HL-60/S4 treated with phorbol 12-myristate 13-acetate at 8.2 ng/mL for 4 days and 3 days (cell line): Measurements from ENCODE around the gene GABPB1.

Source experiments
- in situ Hi-C: fragments of 300-500 bp; cut with MboI; formaldehyde crosslinking; loops from 2 replicates; pipeline ENCODE4 v1.15.0; 2022; ENCODE audit warnings: low sequenced_read_pairs

Gene GABPB1

GRCh38 chr15:50345298-50345697 is 9.7 kb downstream of the GABPB1 start:
- in situ Hi-C loops: no loop called here

GRCh38 chr15:50344006-50344464 is 11.0 kb downstream of the GABPB1 start:
- in situ Hi-C loops: no loop called here

DNA sequence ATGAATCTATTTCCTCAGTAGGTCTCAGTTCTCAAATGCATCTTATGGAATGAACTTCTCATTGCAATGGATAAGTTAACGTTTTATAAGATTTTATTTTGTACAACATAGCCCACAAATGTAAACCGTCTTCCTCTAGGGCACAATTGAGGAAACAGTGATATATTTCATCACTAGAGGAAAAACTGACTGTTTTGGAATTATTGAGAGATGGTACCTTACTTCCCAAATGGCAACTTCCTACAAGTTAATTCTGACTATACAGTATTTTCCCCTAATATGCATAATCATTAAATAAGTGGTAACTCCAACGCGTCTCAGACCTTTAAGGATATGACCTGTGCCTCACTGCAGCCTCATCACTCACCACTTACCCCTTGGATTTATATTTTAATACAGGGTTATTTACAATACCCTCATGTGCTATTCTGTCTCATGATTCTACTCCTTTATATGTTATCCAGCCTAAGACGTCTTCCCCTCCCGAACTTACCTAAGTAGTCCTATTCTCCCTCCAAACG is 13.3 kb downstream of the GABPB1 start:
- in situ Hi-C loops: no loop called here

DNA sequence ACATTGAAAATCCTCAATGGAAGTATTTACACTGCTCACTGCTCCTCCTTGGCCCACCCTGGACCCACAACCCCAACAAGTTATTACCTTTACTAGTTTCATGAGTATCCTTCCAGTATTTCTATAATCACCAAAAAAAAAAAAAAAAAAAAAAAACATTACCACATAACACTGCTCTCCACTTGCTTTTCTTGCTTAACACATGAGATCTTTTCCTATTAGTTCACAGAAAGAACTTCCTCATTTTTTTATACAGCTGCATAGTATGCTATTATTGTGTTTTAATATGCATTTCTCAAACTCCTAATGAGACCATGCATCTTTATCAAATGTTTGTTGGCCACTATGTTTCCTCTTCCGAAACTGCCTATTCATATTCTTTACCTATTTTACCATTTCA is 14.6 kb downstream of the GABPB1 start:
- in situ Hi-C loops: no loop called here

DNA sequence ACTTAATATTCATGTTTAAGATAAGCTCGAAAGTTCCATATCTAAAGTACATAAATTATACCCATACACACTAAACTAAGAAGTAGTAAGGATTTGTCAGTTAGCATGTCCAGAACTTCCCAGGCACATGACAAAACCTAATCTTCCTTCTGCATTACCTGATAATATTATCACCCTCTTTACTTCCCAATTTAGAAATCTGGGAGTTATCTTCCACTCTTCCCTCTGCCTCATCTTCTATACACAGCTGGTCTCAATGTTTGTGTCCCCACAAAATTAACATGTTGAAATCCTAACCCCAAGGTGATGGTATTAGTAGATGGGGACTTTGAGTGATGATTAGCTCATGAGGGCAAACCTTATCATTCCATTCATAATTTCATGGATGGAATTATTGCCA is 15.3 kb downstream of the GABPB1 start:
- in situ Hi-C loops: no loop called here

GRCh38 chr15:50335251-50335650 is 19.7 kb downstream of the GABPB1 start:
- in situ Hi-C loops: no loop called here

DNA sequence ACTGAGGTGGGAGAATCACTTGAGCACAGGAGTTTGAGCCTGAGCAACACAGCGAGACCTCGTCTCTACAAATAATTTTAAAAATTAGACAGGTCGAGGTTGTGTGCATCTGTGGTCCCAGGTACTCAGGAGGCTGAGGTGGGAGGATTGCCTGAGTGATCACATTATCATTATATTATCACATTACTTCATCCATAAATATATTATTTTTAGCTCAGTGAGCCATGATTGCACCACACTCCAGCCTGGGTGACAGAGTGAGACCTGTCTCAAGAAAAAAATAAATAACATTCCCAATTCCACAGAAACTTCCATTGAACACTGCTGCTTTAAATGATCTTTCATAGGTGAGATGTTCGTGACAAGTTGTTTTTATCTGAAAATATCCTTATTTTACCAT is 21.8 kb downstream of the GABPB1 start:
- in situ Hi-C loops: no loop called here

GRCh38 chr15:50330921-50331320 is 24.1 kb downstream of the GABPB1 start:
- in situ Hi-C loops: no loop called here

DNA sequence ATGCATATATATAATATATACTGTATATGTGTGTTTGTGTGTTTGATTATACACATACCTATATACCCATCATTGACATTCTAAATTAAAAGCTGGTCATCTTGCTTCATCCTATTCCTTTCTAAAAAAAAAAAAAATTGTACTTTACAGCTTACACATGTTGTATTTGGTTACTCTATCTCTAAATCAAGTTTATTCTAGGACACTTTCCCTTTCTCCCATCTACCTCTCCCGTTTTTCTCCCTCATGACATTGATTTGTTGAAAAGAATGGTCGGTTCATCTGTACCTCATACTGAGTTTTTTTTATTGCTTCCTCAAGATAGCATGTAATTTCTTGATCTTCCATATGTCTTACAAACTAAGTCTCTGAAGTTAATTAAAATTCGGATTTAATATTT is 26.9 kb downstream of the GABPB1 start:
- in situ Hi-C loops: no loop called here

DNA sequence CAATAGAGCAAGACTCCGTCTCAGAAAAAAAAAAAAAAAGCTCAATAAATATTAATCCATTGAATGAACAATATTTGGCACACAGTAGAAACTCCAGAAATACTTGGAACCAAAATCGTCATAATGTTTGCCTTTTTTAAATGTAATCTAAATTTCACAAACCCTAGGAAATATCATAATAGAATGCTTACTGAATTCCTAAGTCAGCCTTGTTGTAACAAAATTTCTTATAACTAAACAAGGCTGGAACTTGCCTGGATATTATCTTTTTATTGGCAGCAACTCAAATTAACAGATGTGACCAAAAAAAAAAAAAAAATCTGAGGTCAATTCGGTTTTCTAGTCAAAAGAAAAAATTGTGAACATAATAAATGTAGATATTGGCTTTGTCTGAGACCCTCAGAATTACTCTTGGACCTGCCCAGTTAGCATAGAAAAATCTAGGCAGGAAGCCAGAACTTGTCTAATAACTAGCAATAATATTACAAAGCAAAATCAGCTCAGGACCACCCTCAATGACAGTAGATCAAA is 33.3 kb downstream of the GABPB1 start:
- in situ Hi-C loops: loop anchor here (25.0 kb wide), 1 partner anchor 434 kb away; no protein-coding TSS in a partner anchor

- in situ Hi-C loops: loop anchor here (25.0 kb wide), 1 partner anchor 433 kb away; no protein-coding TSS in a partner anchor
Observed at GRCh38 chr15:50320504-50320903, 34.5 kb downstream of the GABPB1 start.

DNA sequence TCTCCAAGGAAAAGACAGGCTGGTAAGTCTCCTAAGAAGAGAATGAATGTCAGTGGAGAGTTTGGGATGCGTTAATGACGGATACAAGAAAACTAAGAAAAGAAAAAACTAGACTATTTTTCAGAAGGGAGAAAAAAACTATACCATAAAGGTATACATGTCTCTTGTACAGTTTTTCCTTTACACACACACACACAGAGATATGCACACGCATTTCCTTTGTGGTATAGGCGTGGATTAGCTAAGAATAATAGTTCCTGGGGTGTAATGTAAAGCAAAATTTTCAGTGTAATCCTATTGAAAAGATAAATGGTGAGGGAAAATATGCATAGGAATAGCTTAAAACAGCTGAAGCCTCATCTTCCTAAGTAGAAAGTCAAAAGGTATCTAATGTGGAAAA is 36.3 kb downstream of the GABPB1 start:
- in situ Hi-C loops: loop anchor here (25.0 kb wide), 1 partner anchor 431 kb away; no protein-coding TSS in a partner anchor

DNA sequence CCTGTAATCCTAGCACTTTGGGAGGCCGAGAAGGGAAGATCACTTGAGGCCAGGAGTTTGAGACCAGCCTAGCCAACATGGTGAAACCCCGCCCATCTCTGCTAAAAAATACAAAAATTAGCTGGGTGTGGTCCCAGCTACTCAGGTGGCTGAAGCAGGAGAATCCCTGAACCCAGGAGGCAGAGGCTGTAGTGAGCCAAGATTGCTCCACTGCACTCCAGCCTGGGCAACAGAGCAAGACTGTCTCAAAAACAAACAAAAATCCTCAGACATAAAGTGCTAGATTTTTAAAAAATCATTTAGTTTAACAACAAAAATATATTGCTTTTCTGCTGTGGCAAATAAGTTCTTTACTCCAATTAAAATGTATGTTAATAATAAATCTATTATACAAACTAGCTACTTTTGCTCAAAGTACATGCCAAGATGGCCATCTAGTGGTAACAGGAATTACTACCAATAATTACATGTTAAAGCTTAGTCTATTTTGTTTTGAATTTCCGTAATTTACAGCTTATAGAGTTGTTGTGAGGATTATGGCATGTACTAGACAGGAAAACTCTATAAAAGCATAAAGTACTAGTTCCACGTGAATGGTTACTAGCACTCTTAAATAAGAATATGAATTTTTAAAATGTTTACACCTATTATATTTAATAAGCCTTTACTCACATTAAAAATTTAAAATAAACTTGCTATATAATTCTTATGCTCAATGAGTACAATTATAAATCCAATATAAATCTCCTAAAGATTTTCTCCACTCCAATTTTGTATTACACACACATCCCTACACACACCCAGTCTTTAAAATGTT is 39.0 kb downstream of the GABPB1 start:
- in situ Hi-C loops: loop anchor here (25.0 kb wide), 1 partner anchor 429 kb away; no protein-coding TSS in a partner anchor

- in situ Hi-C loops: loop anchor here (25.0 kb wide), 1 partner anchor 425 kb away; no protein-coding TSS in a partner anchor
Observed at GRCh38 chr15:50312636-50313035, 42.4 kb downstream of the GABPB1 start.

DNA sequence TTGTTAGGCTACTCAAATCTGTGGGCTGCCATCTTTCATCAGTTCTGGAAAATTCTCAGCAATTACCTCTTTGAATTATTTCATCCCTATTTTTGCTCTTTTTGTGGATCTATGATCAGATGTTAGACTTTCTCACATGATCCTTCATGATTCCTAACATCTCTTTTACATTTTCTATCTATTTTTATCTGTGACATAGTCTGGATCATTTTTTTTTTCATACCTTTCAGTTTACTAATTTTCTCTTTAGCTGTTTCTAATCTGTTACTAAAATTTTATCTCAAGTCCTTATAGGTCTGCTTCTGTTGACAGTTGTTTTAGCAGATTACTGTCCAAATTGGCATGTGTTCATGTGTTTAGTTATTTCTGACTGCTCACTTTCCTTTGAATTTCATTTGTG is 47.2 kb downstream of the GABPB1 start:
- in situ Hi-C loops: loop anchor here (25.0 kb wide), 1 partner anchor 420 kb away; no protein-coding TSS in a partner anchor

DNA sequence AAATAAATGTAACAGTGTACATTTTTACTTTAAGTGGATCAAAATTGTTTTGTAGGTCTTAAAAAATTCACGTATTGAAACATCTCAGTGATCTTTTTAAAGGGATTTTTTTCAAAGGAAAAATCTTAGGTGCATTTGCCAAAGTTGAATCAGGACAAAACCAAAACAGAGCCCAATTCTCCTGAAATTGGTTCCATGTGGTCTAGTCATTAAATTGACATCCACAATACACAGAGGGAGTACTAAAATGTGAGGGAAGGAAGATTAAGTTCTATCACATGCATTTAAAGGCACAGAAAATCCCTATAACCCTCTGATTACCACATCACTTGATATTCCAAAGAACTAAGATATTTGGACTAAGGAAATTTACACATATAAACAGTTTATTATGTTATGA is 50.2 kb downstream of the GABPB1 start:
- in situ Hi-C loops: loop anchor here (25.0 kb wide), 1 partner anchor 418 kb away; no protein-coding TSS in a partner anchor

- in situ Hi-C loops: loop anchor here (25.0 kb wide), 1 partner anchor 415 kb away; no protein-coding TSS in a partner anchor
Observed at GRCh38 chr15:50302581-50302980, 52.4 kb downstream of the GABPB1 start.

GRCh38 chr15:50298340-50298739 is 56.7 kb downstream of the GABPB1 start:
- in situ Hi-C loops: no loop called here

DNA sequence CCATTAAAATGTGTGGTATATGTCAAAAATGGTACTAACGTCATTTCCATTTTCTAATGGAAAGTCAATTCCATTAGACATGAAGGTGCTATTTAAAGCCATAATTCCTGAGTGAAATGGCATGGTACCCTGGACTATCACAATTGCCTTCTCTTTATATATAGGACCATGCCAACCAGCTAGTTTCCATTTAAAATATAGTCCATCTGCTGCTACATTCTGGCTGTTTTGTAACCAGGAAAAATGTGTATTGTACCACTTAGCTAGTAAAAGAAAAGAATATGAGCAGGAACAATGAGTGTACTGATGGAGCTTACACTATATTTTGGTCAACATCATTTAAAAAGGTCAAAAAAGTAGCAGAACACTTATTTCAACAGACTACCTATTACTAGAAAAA is 59.0 kb downstream of the GABPB1 start:
- in situ Hi-C loops: no loop called here

- in situ Hi-C loops: no loop called here
Observed at GRCh38 chr15:50289749-50290148, 65.2 kb downstream of the GABPB1 start.

- in situ Hi-C loops: no loop called here
Observed at GRCh38 chr15:50287324-50288116, 67.5 kb downstream of the GABPB1 start.
